Measurements from ENCODE around the gene PUSL1.
A peak's percentile ranks its signal among the peaks of the same experiment; 100 is the strongest.

PUSL1 gene

GRCh38 chr1:1318131-1318652 is 9.8 kb downstream of the PUSL1 start:
- peak overlapping the region; percentile 83 for H3K27ac ChIP-seq
- no peak for TF ChIP-seq CTCF (IDR thresholded peaks at IDR 0.05)
- no peak for TF ChIP-seq ZFX (IDR thresholded peaks at IDR 0.05; ENCODE audit: borderline replicate concordance)

DNA sequence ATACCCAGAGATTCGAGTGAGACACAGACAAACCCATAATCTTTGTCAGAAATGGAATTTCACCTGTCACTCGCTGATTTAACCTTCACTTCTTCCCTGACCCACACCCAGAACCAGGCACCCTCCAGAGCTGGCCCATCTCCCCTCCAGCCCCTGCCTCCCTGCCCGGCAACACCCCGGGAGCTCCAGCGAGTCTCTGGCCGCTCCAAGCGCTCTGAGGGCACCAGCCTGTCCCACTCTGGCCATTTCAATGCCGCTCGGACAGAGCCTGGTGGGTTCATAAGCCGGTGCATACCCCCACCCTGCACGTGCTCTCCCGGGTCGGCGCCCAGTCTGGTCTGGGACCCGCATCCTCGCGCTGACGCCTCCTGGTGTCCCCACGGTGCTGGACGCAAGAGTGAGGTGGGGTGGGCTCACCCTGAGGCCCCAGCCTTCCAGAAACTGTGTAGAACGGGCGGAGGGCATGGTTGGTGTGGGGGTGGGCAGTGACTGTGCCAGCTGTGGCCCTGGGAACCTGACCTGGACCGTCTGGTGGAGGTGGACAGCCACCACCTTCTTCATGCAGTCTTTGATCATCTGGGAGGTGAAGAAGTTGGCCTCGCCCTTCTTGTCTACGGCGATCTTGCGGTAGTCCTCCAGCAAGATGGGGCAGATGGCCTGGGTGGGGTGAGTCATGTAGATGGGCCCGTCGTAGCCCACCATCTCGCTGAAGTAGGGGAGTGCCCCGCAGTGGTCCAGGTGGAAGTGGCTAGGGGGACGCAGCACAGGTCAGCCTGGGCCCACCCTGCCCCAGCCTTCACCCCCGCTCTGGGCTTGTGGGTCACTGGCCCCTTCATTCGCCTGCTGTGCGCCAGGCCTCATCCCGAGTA is 10.6 kb downstream of the PUSL1 start:
- TF ChIP-seq CTCF (IDR thresholded peaks at IDR 0.05) (no peak), ZFX (IDR thresholded peaks at IDR 0.05; ENCODE audit: borderline replicate concordance) (no peak)
- H3K27ac ChIP-seq: peak overlapping the region; percentile 83

DNA sequence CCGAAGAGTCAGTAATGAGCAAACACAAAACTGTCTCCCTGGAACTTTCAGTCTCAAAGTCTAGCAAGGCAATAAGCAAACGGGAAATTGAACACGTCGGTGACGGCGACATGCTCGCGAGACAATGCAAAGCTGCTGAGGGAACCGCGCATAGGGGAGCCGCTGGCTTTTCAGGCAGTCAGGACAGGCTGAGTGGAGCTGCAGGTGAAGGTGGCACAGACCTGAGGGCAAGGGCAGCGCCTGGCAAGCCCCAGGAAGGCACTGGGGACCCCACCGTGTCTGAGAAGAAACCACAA is 11.2 kb downstream of the PUSL1 start:
- TF ChIP-seq ZFX (IDR thresholded peaks at IDR 0.05; ENCODE audit: borderline replicate concordance) (no peak), CTCF (IDR thresholded peaks at IDR 0.05) (no peak)
- peak overlapping the region; percentile 83 for H3K27ac ChIP-seq

- H3K27ac ChIP-seq: no peak overlapping the region
- TF ChIP-seq CTCF (IDR thresholded peaks at IDR 0.05): no peak
- TF ChIP-seq ZFX (IDR thresholded peaks at IDR 0.05; ENCODE audit: borderline replicate concordance): no peak
Measured at GRCh38 chr1:1320666-1321448, 12.5 kb downstream of the PUSL1 start.

- no peak for TF ChIP-seq CTCF (IDR thresholded peaks at IDR 0.05)
- no peak for TF ChIP-seq ZFX (IDR thresholded peaks at IDR 0.05; ENCODE audit: borderline replicate concordance)
- no peak overlapping the region for H3K27ac ChIP-seq
Measured at GRCh38 chr1:1321477-1321876, 13.1 kb downstream of the PUSL1 start.

DNA sequence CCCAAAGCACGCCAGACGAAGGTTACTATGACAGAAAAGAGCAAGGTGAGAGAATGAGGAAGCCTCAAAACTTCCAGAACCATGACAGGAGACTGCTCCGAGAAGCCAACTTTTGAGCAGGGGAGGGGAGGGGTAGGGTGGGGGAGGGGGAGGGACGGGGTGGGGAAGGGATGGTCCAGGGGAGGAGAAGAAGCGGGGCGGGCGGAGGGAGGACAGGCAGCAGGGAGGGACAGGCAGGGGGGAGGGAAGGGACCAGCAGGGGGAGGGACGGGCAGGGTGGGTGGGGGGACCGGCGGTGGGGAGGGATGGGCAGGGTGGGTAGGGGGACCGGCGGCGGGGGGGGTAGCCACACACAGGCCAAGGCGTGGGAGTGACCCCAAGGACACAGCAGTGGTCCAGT is 14.0 kb downstream of the PUSL1 start:
- TF ChIP-seq CTCF (IDR thresholded peaks at IDR 0.05): no peak
- TF ChIP-seq ZFX (IDR thresholded peaks at IDR 0.05; ENCODE audit: borderline replicate concordance): no peak
- no peak overlapping the region for H3K27ac ChIP-seq

DNA sequence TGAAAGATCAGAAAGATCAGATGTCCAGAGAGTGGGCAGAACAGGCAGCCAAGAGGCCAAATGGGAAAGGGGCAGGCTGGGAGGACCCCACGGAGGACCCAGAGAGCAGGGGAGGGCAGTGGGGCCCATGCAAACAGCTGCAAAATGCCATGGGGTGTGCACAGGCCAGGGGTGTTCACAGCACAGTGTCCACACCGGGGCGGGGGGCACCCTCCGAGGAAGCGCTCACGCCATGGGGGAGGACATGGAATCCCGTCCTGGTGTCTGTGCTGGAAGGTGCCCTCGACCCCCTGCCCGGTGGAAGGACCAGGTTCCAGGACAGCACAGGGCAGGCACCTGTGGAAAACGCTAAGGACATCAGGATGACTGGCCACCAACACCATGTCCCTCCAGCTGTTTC is 14.6 kb downstream of the PUSL1 start:
- 0 out of 2 replicates have a peak overlapping the region, but pooled peaks have one; percentile 25 for H3K27ac ChIP-seq
- no peak for TF ChIP-seq CTCF (IDR thresholded peaks at IDR 0.05)
- no peak for TF ChIP-seq ZFX (IDR thresholded peaks at IDR 0.05; ENCODE audit: borderline replicate concordance)
